ENCODE results near the gene COPZ2. TPM values are rescaled to one million over a fixed set of nuclear protein-coding genes. Genes with fewer than 3 reads are reported as not detected.

The COPZ2 gene
- total RNA-seq, 6 experiments from 2014 or later: 209 to 260 (median 211) TPM

- TF ChIP-seq, protein P1, sequence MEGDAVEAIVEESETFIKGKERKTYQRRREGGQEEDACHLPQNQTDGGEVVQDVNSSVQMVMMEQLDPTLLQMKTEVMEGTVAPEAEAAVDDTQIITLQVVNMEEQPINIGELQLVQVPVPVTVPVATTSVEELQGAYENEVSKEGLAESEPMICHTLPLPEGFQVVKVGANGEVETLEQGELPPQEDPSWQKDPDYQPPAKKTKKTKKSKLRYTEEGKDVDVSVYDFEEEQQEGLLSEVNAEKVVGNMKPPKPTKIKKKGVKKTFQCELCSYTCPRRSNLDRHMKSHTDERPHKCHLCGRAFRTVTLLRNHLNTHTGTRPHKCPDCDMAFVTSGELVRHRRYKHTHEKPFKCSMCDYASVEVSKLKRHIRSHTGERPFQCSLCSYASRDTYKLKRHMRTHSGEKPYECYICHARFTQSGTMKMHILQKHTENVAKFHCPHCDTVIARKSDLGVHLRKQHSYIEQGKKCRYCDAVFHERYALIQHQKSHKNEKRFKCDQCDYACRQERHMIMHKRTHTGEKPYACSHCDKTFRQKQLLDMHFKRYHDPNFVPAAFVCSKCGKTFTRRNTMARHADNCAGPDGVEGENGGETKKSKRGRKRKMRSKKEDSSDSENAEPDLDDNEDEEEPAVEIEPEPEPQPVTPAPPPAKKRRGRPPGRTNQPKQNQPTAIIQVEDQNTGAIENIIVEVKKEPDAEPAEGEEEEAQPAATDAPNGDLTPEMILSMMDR (IDR thresholded peaks at IDR 0.05): no peak
- H3K27me3 Mint-ChIP-seq (ENCODE audit: insufficient read depth): peaks cover 8% of the 10 kb centered on the region
- DNase-seq: no peak
- H3K27ac Mint-ChIP-seq: no peak overlapping the region
- H3K4me1 Mint-ChIP-seq (ENCODE audit: low read depth): peaks cover 18% of the 10 kb centered on the region
- H3K4me3 Mint-ChIP-seq: peak overlapping the region; percentile 75
- no peaks in the 10 kb centered on the region for H3K9me3 Mint-ChIP-seq
- H3K36me3 Mint-ChIP-seq (ENCODE audit: low read depth): no peaks in the 10 kb centered on the region
These were observed 25.5 kb downstream of the COPZ2 start for GRCh38 chr17:48012151-48012520.

- Mint-ChIP-seq H3K27ac (peak overlapping the region; percentile 46), H3K9me3 (no peaks in the 10 kb centered on the region), H3K36me3 (ENCODE audit: low read depth) (no peaks in the 10 kb centered on the region), H3K4me3 (peak overlapping the region; percentile 75), H3K4me1 (ENCODE audit: low read depth) (peaks cover 18% of the 10 kb centered on the region), H3K27me3 (ENCODE audit: insufficient read depth) (peaks cover 8% of the 10 kb centered on the region)
- TF ChIP-seq, protein P1 (IDR thresholded peaks at IDR 0.05): peak; percentile 69
- DNase-seq: peak; percentile 47
These were observed 26.0 kb downstream of the COPZ2 start for GRCh38 chr17:48011405-48012150.

- no peak overlapping the region for H3K27ac Mint-ChIP-seq
- no peak overlapping the region for H3K4me3 Mint-ChIP-seq
- peaks cover 20% of the 10 kb centered on the region for H3K4me1 Mint-ChIP-seq (ENCODE audit: low read depth)
- no peak for DNase-seq
- TF ChIP-seq, protein P1 (IDR thresholded peaks at IDR 0.05): no peak
- H3K9me3 Mint-ChIP-seq: no peaks in the 10 kb centered on the region
- H3K27me3 Mint-ChIP-seq (ENCODE audit: insufficient read depth): peaks cover 7% of the 10 kb centered on the region
- H3K36me3 Mint-ChIP-seq (ENCODE audit: low read depth): no peaks in the 10 kb centered on the region
These were observed 27.4 kb downstream of the COPZ2 start for GRCh38 chr17:48010193-48010592.

DNA sequence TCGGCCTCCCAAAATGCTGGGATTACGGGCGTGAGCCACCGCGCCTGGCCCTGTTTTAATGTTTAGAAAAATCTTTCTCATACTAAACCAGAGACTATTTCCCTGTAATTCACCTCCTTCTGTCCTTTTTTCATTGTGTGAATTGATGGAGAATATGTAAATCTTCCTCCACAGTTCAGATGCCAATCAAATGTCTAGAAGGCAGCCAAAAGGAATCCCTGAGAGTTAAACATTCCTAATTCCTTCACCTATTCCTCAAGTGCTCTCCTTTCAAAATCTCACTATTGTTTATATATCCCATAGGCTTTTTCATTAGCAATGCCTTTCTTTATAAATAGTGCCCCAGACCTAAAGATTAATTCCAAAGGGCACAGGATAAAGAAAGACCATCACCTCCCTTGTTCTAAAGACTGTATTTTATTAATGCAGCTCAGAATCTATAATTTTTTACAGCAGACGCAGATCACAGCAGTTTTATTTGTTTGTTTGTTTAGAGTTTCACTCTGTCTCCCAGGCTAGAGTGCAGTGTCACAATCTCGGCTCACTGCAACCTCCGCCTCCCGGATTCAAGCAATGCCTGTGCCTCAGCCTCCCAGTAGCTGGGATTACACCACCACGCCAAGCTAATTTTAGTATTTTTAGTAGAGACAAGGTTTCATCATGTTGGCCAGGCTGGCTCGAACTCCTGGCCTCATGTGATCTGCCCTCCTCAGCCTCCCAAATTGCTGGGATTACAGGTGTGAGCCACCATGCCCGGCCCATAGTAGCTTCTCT is 30.5 kb downstream of the COPZ2 start:
- H3K27ac Mint-ChIP-seq: no peak overlapping the region
- peaks cover 2% of the 10 kb centered on the region for H3K27me3 Mint-ChIP-seq (ENCODE audit: insufficient read depth)
- H3K9me3 Mint-ChIP-seq: no peaks in the 10 kb centered on the region
- no peak overlapping the region for H3K4me3 Mint-ChIP-seq
- no peaks in the 10 kb centered on the region for H3K36me3 Mint-ChIP-seq (ENCODE audit: low read depth)
- H3K4me1 Mint-ChIP-seq (ENCODE audit: low read depth): peaks cover 49% of the 10 kb centered on the region
- TF ChIP-seq, protein P1 (IDR thresholded peaks at IDR 0.05): no peak
- no peak for DNase-seq

- no peak for DNase-seq
- Mint-ChIP-seq H3K4me3 (no peak overlapping the region), H3K4me1 (ENCODE audit: low read depth) (peaks cover 49% of the 10 kb centered on the region), H3K27me3 (ENCODE audit: insufficient read depth) (peaks cover 2% of the 10 kb centered on the region), H3K9me3 (no peaks in the 10 kb centered on the region), H3K36me3 (ENCODE audit: low read depth) (no peaks in the 10 kb centered on the region), H3K27ac (peak overlapping the region; percentile 69)
- TF ChIP-seq, protein P1 (IDR thresholded peaks at IDR 0.05): no peak
These were observed 32.6 kb downstream of the COPZ2 start for GRCh38 chr17:48004983-48005382.

All from HFFc6 (cell line).